GM04503 (cell line): ENCODE measurements around the gene TRMT5.

ENCODE experiments used
- DNase-seq: peaks from one replicate; pipeline ENCODE4 v3.0.0-alpha.2; 2012; ENCODE audit warnings: low read depth

TRMT5 gene, protein sequence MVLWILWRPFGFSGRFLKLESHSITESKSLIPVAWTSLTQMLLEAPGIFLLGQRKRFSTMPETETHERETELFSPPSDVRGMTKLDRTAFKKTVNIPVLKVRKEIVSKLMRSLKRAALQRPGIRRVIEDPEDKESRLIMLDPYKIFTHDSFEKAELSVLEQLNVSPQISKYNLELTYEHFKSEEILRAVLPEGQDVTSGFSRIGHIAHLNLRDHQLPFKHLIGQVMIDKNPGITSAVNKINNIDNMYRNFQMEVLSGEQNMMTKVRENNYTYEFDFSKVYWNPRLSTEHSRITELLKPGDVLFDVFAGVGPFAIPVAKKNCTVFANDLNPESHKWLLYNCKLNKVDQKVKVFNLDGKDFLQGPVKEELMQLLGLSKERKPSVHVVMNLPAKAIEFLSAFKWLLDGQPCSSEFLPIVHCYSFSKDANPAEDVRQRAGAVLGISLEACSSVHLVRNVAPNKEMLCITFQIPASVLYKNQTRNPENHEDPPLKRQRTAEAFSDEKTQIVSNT

DNA sequence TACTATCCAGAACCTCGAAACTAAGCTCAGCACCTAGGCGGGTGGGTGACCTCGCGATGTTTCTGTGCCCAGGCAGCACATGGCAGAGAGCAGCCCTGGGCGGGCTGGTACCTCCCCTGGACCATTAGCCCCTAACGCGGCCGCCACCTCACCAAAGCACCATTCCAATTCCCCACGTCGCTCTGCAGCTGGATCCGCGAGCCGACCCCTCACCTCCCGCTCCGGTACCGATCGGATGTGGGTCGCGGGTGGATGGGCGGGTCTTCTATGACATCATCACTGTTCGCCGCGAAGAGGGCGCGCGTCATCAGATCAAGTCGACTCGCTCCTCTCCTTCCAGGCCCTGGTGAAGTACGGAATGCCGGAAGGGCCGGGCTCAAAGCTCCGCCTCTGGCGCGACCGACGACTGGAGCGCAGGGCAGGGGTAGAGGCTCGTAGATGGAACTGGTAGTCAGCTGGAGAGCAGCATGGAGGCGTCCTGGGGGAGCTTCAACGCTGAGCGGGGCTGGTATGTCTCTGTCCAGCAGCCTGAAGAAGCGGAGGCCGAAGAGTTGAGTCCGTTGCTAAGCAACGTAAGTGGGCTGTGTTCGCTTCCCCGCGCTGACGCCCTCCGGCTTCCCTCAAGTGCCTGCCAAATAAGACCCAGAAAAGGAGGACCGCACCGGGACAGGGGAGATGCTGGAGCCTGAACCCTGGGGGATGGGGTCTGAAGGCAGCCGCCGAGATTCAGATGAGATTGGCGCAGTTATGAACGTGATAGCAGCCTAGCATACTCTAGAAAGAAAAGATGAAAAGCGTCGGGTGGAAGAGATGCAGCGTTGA is at the start of gene TRMT5, which contains the start of gene SLC38A6:
TRMT5 (minus strand) TSS at position 269 of the 822 bp plus-strand sequence; CDS start at position 163, 106 bp downstream.
SLC38A6 (plus strand) TSS at position 435 of the 822 bp plus-strand sequence; CDS start at position 468, 33 bp downstream.
- peak; percentile 84 for DNase-seq

DNA sequence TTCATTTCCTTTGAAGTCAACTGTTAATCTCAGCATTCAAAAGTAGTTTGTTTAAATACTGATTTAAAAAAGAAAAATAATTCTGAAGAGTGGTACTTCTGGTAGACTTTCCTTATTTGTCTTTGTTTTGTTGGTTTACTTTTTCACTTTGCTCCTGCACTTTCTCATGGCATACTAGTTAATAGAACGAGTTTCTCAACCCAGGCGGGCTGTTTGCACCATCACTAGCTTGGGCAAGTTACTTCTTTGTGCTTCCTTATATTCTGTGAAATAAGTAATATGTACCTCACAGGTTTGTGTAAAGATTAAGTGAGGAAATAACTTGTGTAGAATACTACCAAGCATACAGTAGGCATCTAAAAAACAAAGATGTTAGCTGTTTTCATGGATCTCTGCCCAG is 45.6 kb upstream of the TRMT5 start:
- no peak for DNase-seq

DNA sequence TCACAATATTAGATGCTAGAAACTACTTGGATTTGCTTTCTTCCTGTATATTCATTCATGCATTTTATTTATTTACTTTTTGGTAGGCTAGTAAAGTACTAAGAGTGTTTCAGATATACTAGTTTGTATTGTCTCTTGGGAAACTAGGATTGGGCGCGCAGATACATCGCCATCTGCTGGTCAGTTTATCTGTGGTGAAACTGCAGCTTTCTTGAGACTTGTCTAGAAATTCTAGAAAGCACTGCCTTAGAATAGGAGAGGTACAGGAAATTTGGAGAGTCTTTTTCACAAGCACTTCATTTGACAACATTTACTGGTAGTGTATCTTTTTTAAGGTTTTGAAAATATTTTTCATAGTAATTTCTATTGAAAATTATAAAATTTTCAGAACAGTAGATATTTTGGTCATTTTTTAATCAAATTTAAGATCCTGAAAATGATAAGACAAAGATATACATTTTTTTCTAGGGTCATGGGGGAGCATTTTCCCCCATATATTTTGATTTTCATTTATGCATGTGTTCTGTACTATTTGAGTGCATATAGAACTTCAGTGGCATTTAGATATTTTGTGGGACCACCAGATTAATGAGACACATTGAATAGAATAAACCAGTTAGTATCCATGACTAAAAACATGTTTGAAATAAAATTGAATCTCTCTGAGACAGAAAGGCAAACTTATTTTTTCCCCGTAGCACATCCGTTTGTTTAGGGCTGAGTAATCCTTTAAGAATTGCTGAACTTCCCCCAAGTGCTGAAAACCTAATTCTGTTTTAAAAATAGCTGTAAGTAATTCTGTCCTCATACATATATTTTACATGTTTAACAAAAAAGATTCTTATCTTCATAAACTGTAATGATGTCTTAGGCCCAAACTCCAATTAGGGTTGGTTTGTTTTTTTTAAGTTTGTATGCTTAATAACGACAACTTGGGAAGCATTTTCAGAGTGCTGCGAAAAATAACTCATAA is 44.7 kb upstream of the TRMT5 start:
- no peak for DNase-seq

DNA sequence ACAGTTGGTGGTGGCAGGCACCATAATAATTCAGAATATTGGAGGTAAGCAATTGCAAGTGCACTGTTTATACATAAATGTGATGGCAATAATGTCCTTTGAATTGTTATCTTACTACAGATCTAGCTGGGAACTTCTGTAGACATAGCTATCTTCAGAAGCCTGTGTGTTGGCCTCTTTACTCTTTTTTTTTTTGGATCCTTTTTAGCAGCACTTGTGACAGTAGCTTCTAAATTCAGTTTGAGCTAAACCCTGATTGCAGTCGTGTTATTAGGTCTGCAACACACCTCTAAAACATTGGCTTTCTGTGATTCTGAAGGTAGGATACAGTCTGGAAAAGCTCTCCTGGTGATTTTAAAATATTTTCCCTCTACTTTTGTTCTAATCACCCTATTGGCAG is 38.7 kb upstream of the TRMT5 start:
- no peak for DNase-seq

DNA sequence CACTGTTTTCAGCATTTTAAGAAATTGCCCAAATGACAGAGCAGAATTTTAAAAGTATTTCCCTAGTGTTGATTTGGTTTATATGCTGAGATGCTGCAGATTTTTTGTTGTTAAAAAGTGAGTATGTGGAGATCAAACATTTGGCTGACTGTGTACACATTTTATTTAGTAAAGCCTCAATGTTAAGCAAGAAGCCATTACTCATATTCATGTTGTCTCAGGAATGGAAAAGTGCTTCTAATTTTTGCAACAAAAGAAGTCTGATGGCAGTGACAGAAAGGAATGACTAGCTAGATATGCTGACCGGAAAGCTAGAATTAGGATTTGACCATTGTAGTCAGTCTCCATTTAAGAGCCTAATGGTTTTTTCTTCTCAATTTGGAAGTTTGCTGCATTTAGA is 22.7 kb upstream of the TRMT5 start:
- DNase-seq: peak; percentile 39

DNA sequence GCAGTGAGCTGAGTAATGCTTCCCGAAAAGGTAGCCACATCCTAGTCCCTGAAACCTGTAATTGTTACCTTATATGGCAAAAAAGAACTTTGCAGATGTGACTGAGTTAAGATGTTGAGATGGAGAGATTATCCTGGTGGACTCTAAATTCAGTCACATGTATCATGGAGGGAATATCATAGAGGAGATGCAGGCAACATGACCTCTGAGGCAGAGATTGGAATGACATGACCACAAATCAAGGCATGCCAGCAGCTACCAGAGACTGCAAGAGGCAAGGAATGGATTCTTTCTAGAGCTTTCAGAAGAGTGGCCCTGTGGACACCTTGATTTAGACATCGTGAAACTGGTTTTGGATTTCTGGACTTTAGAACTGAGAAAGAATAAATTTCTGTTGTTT is 18.7 kb upstream of the TRMT5 start:
- no peak for DNase-seq

DNA sequence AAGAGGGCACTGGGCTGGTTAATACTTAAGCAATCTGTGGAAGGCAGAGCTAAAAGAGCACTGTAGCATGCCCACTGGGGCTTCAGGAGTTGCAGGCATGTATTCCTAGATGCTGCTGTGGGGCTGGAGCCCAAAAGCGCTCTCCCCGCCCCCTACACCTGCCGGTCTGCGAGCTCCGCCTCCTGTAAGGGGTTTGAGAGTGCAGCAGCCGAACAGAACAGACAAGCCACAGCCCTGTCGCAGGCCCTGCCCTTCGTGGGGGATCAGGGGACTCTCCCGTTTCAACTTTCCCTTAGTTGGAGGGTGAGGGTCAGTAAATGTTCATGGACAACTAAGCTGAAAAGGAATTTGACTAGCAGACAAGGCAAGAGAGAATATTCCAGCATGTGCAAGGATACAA is 17.7 kb upstream of the TRMT5 start:
- DNase-seq: no peak

DNA sequence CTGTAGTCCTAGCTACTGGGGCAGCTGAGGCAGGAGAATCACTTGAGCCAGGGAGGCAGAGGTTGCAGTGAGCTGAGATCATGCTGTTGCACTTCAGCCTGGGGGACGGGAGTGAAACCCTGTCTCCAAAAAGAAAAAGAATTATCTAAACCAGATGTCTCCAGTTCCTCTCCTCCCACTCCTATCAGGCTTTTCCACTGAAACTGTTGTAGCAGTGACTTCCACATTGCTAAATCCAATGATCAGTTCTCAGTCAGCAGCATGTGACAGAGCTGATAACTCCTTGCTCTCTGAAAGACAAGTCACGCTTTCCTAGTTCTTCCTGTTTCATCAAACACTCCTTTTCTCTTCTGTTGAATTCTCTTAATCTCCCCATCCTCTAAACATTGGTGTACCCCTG is 8.7 kb upstream of the TRMT5 start:
- no peak for DNase-seq

DNA sequence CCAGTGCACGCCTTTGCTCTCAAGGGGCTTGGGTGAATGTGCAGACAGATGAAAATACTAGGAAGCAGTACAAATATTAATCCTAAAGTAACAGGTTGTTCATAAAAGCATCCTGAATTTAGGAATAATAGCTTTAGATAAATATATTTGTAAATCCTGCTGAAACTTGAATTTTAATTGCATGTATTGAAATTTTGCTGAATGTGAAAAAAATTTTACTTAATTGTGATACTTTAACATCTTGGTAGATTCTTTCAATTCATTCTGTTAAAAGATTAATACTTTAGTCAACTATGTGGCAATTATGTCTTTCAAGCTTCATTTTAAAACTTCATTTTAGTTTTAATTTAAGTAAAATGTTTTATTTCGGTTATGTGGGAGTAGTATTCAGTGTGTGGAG is 5.6 kb upstream of the TRMT5 start:
- no peak for DNase-seq

DNA sequence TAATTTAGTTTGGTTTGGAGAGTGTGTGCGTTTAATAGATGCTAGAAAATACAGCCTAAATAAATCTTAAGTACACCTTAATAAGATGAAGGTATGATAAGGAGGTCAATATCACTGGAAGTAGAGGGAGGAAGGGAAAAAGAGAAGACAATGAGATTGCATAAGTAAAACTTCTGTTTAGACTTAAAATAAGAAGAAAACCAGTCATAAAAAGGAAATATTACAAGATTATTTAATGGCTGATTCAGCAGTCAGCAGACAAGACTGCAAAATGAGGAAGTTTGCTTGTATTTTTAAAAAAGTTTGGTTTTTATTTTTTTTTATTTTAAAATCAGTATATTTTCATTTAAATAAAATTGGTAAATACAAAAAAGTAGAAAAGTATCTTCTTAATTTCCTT is 3.3 kb upstream of the TRMT5 start:
- DNase-seq: no peak

DNA sequence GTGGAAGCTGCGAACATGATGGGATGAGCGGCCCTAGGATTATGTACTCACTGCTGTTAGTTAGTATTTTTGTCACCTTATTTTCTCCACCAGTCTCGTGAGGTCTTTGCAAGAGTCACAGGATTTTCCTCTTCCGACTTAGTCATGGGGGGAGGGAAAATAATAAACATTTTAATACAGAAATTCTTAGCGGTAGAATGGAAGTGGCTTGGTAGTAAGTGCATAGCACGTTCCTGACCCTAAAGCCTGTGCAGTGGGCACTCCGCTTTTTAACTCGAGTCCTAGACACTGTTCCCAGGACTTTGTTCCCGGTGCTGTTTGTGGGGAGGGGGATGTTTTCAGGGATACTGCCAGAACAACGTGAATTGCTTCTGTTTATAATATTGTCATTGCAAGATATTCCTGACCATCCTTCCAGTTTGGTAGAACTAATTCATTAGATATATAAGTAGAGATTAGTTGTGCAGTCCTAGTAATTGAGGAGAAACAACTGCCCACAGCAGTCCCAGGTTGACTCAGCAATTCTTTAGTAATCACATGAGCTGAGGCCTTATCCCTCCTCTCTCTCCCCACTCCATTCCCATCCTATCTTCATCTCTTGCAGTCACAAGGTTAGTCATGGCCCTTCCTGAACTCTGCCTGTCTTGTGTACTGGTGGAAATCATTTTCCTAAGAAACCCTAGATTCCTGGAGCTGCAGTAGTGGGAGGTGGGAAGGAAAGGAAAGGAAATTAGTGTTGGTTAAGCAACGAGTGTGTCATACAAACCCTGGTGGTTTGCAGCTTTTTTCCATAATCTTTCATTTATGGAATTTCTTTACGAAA is 965 bp upstream of the TRMT5 start:
- peak; percentile 53 for DNase-seq

DNA sequence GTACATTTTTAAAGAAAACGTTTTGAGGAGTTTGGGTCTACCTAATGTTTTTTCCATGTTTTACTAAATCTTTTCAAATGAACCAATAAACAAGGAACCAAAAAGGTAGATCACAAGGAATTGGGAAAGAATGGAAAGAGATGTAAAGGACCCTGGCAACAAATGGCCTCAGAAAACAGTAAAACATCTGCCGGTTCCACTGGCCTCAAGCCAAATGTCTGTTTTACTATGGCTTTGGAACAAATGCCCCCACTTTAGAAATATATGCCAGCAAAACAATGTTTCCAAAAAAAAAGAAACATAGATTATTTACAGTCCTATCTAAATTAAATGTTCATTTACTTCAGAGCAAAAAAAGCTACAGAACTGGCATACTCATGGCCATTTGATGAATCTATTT is 3.0 kb downstream of the TRMT5 start:
- DNase-seq: no peak

DNA sequence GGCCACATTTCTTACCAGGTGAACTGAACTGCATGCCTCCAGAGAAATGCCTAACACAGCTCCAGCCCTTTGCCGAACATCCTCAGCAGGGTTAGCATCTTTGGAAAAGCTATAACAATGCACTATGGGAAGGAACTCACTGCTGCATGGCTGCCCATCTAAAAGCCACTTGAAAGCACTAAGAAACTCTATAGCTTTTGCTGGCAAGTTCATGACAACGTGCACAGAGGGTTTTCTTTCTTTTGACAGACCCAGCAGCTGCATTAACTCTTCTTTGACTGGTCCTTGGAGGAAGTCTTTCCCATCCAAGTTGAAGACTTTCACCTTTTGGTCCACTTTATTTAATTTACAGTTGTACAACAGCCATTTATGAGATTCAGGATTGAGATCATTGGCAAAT is 5.3 kb downstream of the TRMT5 start:
- no peak for DNase-seq

DNA sequence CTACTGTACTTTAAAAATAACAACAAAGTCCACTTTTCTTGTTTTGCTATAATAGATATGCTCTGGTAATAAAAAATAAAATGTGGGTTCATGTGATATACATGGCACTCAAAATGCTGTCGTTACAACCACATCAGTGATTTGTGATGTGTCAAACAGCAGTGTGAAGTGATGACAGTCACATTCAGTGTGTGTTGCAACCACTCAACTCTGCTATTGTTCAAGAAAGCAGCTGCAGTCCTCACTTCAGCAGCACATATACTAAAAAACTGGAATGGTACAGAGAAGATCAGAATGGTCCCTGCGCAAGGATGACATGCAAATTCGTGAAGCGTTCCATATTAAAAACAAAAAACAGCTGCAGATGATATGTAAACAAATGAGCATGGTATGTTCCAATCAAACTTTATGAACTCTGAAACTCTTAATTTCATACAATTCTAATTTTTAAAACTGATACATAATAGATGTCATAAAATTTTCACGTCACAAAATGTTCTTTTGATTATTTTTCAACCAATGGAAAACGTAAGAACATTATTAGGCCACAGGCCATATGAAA is 6.7 kb downstream of the TRMT5 start:
- no peak for DNase-seq

DNA sequence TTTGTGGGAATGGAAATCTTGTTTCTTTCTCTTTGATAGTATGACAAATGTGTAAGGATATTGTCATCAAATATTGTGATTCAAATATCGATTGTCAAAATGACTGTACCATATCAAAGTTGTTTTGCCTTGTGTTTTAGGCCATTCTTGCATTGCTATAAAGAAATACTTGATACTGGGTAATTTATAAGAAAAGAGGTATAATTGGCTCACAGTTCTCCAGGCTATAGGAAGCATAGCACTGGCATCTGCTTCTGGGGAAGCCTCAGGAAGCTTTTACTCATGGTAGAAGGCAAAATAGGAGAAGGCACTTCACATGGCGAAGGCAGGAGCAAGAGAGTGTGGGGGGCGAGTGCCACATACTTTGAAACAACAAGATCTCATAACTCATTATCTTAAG is 7.8 kb downstream of the TRMT5 start:
- DNase-seq: no peak

DNA sequence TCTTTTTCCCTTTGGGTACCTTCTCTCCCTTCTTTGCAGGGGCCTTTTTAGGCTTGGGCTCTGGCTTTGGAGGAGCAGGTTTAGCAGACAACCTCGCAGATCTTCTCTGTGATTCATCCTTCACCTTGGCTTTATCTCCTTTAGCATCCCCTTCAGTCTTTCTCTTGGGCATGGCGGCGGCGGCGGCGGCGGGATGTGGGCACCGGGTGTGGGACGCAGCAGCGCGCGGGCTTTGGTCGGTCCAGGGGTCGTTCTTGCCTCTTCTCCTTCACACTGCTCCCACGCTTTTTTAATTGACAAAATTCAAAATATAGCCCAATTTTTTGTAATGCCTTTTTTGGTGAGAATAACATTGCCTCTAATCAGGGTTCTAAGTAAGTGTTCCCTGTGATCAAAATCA is 8.6 kb downstream of the TRMT5 start:
- no peak for DNase-seq

DNA sequence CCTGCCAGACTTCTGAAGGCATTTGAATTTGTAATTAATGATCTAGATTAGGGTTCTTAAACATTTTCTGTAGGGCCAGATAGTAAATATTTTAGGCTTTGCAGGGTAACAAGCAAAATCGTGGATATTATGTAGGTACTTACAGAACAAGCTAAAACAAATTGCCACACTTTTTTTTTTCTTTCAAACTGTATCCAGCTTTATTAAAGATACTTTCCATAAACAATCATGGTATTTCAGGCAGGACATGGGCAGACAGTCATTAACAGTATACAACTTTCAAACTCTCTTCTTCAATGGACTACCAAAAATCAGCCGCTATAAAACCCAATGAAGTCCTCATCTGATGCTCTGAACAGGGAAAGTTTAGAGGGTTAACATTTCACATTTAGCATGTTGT is 9.6 kb downstream of the TRMT5 start:
- no peak for DNase-seq

DNA sequence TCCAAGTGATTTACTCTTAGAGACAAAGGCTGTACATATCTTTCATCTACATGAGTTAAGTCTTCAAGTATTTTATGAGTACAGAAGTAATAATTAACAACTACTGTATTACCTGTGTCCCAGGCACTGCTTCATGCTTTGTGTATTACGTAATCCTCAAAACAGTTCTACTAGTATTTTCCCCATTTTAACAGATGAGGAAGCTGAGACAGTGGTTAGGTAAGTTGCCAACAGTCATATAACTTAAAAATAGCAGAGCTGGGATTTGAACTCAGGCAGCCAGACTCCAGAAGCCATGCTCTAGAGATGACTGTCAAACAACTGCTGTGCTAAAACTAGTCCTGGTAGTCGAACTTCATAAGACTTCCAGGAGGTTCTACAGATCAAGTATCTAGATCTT is 10.7 kb downstream of the TRMT5 start:
- no peak for DNase-seq

DNA sequence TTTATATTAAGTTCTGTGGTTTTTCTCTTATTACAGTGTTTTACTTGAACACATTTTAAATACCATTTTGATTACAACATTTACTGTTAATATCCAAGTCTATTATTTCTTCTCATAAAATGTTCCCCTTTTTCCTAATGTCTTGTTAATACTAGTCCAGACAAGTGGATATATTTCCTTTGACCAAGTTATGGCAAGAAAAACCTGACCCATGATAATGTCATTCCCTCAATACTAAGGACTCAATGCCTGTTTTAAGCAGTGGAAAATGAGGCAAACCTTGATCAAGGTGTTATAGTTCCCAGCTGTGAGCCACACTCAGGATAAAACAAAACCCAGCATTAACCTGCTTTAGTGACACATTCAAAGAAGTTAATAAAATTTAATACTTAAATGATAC is 12.2 kb downstream of the TRMT5 start:
- DNase-seq: no peak

DNA sequence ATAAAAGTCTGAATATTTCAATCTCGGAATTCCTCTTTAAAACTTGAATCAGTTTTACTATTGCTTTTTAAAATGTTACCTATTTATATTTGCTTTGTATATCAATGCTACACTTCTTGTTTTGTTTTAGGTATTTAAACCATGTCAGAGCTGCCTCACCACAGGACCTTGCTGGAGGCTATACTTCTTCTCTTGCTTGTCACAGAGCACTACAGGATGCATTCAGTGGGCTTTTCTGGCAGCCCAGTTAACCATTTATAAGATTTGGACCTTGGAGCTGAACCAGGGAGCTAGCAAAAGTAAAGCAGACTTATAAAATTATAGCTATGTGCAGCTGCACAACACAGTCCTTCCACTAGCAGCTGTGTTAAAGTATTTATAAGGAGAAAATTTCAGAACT is 12.8 kb downstream of the TRMT5 start:
- DNase-seq: no peak

DNA sequence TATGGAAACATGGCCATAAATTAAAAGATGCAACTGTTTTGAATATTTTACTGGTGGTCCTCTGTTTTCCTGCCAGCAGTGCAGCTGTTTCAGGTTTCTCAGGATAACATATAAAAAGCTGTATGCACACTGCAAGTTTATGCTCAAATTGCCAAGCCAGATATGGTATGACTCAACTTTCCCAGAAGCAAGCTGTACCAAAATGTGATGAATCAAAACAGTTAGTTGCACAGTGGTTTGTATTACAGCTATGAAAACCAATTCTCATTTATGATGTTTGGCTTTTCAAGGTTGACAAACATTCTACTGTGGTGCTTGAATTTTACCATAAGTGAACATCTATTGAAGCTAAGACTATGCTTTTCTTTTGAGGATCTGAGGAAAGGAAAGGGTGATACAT is 15.5 kb downstream of the TRMT5 start:
- DNase-seq: peak; percentile 45
